GM19372 (cell line): Measurements from ENCODE around the gene IDH3G.
"Not testable (repeated sequence)": the region's sequence is repeated elsewhere in the genome, so short reads cannot be mapped to it uniquely, and the experiment has no call there.

Experiments
- ATAC-seq: cut with Tn5 transposase; IDR thresholded peaks from one replicate; pipeline ENCODE4 v1.9.1; 2021; ENCODE audit warnings: mild to moderate bottlenecking, low read depth, moderate library complexity; ENCODE audit not compliant: unreplicated experiment

Gene IDH3G

DNA sequence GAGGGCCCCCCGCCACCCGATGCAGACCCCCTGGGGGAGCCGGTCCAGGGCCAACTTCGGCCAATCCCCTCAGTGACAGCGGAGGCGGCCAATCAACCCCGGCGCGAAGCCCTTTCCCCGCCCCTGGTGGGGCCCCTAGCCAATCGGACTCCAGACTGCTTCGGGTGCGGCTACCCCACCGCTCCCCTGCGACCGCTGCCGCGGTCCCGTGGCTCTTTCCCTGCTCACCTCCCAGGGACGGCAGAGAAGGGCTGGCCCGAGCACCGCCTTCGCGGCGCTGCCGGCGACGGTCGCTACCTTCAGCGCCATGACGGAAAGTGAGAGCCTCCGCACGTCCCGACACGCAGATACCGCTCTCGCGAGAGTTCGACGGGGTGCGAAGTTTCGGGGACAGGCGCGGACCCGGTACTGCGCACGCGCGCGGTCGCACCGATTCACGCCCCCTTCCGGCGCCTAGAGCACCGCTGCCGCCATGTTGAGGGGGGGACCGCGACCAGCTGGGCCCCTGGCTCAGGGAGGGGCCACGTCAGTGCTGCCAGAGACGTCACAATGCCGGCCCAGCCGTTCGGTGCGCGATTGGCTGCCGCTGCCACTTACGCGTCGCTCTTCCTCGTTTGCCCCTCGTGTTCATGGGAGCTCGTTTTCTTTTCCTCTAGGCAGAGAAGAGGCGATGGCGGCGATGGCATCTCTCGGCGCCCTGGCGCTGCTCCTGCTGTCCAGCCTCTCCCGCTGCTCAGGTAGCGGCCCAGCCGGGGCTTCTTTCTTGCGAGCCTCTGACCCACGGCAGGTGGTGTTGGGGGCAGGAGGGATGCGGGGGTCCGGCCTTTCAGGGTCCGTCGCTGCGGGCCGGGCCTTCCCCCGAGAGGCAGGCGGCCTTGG is at the start of gene IDH3G, which contains the start of gene SSR4:
TSS of gene IDH3G (minus strand) at position 358 of the 879 bp plus-strand sequence. CDS start at position 309, 49 bp downstream.
TSS of gene SSR4 (plus strand) at position 651 of the 879 bp plus-strand sequence. CDS start at position 671, 20 bp downstream.
- peak; percentile 91 for ATAC-seq

DNA sequence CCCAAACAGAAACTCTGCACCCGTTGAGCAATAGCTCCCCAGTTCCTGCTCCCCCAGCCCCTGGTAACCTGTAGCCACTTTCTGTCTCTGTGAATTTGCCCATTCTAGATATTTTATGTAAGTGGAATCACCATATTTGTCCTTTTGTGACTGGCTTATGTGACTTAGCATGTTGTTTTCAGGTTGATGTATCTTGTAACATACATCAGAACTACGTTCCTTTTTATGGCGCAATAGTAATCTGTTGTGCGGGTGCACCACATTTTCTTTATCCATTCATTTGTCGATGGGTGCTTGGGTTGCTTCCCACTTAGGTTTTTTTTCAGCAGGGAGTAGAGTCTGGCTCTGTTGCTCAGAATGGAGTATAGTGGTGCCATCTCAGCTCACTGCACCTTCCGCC is 42.7 kb upstream of the IDH3G start:
- ATAC-seq = no peak

DNA sequence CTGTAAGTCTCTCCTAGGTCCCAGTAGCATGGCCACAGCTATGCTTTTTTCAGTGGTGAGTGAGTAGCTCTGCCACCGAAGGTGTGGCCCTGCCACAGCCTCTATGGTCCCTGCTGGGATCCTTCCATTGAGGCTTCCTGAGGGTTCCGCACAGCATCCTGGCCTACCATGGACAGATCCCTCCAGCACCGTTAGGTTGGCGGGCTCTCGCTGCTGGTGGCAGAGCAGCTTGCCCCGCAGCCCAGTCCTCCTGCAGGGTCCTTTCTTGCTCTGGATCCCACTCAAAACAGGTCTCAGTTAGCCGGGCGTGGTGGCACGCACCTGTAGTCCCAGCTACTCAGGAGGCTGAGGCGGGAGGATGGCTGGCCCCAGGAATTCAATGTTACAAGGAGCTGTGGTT is 38.6 kb upstream of the IDH3G start:
- ATAC-seq = no peak

DNA sequence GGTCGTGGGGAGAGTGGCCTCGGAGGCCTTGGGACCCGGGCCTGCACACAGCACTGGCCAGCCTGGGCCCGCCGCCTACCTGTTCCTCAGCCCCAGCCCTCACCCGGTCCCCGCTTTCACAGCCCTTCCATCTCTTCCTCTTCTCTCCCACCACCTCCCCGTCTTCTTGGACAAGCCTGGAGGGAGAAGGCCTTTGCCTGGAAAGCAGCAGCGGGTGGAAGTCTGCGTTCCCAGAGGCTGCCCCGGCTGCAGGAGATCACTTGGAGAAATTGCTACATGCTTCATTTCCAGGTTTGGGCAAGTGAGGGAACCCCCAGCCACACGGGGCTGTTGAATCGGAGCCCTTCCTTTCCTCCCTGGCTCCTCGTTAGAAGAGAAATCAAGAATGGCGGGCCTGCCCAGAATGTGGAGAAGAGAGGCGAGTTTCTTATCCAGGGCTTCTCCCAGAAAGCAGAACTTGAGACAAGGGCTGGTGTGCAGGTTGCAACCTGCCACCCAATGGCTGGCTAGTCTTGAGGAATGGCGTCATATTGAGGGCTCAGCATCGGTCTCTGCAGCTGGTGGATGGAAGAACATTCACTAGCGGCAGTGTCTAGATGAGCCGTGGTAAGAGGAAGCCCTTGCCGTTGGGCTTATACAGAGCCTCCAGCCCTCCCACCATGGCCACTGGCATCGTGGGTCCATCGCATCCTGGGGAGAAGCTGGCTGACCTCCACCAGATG is 37.4 kb upstream of the IDH3G start:
- no peak for ATAC-seq

DNA sequence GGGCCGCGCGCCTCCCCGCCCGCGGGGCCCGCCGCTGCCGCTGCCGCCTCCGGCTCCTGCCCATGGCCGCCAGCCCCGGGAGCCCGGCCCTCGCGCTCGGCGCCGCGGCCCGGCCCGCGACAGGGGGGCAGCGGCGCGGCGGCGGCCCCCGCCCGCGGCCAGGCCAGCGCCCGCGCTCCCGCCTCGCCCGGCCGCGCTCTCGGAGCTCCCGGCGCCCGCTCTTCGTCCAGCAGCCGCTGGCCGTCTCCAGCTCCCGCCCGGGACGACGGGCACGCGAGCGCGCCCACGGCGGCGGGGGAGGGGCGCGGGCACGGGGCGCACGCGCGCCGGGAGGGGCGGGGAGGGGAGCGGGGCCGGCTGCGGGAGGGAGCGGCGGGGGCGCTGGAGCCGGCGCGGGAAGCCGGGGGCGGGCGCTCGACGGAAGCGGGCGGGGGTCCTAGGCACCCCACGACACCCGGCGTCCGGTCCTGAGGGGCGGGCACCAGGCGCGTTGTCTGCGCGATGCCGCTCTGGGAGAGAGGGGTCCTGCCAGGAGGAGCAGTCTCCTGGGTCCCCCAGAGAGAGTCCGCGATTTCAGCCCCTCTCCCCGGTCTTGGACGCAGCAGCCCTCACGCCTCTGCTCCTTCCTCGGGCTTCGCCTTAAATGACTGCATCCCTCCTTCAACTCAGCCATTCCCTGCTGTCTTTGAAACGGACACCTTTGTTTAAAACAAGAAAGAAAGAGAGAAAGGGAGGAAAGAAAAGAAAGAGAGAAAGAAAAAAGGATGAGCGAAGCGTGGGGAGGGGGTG is 36.7 kb upstream of the IDH3G start:
- no peak for ATAC-seq

DNA sequence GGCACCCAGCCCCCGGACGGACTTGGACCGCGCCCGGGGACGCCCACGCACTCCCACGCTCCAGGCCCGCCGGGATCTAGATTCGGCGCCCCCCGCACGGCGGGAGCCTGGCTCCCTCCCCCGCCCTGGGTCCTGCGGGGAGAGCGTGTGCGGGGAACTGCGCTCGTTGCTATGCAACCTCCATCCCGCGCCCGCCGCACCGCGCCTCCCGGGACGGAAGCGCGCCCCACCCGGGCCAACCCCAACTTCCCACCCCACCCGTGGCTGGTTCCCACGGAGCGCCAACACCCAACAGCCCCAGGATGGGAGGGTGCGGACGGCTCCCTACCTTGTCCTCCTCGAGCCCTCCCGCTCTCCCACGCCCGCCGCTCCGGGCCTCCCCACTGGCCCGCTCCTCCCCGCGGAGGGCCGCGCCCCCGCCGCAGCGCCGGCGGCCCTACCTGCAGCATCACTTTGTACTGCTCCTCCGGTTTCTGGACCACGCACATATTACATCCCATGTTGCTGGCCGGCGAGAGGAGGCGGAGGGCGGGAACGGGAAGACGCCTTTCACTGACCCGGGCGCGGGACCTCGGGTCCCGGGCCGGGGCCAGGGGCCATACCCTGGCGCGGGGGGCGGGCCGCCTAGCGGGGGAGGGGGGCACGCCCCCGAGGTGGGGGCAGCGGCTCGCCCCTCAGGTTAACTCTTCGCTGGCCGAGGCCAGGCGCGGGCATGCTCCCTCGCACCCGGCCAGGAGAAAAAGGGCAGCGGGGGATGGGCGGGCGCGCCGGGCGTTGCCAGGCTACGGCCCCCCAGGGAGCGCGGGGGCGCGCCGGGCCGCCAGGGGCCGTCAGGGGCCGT is 35.8 kb upstream of the IDH3G start, which contains the start of gene PDZD4:
TSS of gene PDZD4 (minus strand) at position 746 of the 841 bp plus-strand sequence. CDS start at position 500, 246 bp downstream.
- ATAC-seq = no peak

DNA sequence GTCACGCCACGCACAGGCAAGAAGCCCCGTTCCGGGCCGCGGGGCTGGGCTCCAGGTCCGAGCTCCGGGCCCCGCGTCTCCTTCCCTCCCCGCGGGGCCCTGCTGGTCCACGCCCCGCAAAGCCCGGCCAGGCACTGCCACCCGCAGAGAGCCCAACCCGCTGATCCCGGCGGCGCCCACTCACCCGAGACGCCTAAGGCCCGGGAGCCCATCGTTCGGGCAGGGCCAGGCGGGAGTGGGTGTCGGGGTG is 35.3 kb upstream of the IDH3G start:
- ATAC-seq = no peak

DNA sequence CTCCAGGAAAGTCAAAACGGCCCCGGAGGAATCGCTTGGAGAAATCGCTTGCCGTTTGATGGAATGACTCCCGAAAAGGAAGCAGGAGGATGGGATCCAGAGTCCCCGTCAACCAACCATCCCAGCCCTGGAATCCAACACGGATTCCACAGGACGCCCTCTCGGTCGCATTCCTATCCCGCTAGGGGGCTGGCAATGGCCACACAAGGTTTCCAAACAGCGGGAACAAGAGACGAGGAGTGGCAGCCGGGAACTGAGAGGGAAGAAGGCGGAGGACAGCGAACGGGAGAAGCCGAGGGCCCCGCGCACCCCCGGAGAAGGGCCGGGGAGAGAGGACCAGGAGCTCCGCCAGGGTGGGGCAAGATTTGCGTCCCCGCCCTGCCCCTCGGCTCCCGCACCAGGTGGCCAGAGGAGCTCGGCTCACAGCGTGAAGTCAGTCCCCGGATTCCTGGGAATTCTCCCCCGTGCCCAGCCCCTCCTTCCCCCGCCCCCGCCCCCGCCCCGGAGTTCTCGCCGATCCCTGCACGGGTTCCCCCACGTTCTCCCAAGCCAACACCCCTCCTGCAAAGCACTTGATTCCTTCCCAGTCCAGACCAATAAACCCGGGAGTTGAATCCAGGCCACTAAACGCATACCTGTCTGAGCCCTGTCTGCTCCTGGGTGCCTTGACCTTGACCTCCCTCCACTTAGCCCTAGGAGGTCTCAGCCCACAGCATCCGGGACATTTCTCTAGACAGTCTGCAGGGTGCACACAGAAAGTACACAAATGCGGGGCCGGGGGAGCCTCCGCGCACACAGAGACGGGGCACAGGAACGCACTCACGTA is 34.8 kb upstream of the IDH3G start:
- ATAC-seq = no peak

DNA sequence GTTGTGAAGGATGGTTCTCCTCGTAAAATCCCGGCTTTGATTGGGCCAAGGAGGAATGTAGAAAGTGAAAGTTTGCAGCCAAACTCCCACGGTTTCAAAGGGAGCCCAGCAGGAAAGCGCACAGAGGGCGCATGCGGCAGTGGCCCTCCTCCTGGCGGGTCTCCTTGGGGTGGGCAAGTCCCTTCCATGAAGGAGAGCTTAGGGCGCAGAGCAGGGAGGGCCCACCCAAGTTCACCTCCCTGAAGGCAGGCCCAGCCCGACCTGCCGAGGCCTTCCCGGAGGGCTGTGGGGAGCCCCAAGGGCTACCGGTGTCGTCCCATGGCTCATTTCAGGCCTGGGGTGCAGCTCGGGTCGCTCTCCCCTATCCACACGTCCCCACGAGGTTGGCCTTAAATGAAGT is 34.1 kb upstream of the IDH3G start:
- ATAC-seq = no peak

DNA sequence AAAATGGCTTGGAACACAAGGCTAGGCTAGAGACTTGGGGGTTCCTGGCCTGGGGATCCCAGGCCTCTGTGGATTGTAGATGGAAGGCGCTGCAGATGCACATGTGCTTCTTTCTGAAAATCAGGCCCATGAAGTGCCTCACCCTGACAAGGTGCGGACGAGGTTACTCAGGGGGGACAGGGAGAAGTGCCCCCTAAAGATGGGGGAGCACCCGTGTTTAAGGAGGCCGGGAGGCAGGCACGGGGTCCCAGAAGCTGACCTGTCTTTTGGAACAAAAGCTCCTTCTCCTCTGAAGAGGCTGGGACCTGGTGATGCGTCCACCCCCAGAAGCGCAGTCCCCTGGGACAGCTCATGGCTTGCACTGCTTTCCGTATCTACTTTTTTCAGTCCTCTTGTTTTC is 33.7 kb upstream of the IDH3G start:
- no peak for ATAC-seq

DNA sequence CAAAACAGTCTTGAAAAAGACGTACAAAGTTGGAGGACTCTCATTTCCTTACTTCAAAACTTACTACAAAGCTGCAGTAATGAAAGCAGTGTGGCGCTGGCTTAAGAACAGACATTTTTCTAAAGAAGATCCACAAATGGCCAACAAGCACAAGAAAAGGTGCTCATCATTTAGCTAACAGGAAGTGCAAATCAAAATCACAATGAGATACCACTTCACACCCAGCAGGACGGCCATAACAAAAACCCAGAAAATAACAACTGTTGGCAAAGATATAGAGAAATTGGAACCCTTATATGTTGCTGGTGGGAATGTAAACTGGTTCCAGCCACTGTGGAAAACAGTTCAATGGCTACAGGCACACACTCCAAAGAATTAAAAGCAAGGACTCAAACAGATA is 32.8 kb upstream of the IDH3G start:
- no peak for ATAC-seq

DNA sequence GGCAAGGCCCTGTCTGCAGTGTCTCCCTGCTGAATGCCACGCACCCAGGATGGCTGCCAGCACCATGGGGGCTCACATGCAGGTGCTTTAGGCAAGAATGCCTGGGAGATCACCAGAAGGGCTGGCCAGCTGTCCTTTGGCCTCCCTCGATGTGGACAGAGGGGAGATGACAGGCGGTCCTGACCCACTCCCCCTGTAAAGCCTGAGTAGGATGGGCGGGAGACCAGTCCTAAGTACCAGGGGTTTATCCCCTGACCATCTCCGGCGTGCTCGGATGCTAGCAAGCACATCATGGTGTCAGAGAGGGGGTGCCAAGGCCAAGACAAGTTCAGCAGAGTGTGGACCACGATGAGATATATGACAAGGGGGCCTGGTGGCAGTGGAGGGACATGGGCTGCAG is 30.9 kb upstream of the IDH3G start:
- no peak for ATAC-seq

DNA sequence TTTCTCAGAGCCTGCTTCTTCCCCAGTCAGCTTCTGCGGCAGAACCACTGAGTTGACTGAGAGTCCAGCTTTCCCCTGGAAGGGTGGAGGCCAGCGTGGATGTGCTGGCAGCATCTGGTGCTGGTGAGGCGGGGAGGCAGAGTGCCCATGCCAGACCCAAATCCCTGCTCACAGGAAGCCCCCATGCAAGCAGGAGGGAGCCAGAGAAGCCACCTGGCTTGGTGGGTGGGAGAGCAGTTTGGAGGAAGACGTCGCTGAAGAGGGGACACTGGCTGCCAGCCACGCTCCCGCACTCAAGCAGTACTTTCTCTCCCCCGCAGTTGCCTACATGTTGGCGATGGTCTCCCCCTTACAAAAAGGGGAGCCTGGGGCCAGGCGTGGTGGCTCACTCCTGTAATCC is 30.2 kb upstream of the IDH3G start:
- no peak for ATAC-seq

DNA sequence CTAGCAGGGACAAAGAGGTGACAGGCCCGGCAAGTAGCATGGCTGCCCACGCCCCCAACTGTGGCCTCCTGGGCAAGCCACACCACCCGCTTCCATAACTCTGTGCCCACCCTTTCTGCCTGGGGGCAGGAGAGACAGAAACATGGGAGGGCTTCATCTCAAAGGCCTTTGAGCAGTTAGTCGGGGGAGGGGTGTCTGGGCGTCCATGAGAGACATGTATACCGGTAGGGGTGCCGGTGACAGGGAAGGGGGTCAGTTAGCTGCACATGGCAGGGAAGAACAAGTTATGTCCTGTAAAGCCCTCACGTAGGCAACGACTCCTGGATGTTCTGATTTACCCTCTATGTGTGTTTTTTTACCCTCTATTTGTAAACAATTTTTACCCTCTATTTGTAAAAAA is 26.9 kb upstream of the IDH3G start:
- ATAC-seq = no peak

DNA sequence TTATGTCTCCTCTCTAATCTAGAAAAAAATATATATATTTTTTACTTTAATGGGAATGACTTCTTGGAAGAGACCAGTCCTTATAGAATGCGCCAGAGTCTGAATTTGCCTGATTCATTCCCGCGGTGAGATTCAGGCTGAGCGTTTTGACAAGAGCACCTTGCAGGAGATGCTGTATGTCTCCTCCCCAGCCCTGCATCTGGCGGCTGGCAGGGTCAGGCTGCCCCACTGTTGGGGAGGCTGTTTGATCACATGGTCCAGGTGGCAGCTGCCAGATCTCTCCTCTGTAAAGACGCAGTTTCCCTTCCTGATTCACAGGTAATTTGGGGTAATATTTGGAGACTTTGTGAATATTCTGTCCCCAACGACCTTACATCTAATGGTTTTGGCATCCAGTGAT is 26.4 kb upstream of the IDH3G start:
- ATAC-seq = no peak

DNA sequence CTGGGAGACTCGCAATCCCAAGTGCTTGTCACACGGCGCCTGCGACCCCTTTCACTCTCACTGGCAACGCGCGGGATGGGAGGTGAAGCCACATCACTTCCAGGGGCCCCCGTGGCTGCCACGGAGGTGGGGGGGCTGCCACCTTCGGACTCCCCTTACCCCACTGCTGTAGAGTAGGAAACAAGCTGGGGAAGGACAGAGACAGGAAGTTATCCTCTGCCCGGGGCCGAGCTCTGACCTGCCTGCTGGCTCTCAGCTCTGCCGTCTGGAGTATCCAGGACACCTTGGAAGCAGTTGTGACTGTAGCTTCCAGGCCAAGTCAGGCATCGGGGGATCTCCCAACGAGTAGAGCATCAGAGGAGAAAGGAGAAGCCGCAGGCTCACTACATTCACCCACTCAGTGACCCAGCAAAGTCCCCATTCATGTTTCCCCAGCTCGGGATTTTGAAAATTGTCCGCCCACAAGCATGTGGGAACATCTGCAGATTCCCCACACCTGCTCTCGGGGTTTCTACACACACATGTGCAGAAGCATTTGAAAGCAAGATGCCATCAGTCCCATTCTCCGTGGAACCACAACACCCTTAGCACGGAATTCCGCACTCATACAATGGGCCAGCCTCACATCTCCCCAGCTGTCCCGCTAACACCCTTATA is 25.3 kb upstream of the IDH3G start:
- no peak for ATAC-seq

DNA sequence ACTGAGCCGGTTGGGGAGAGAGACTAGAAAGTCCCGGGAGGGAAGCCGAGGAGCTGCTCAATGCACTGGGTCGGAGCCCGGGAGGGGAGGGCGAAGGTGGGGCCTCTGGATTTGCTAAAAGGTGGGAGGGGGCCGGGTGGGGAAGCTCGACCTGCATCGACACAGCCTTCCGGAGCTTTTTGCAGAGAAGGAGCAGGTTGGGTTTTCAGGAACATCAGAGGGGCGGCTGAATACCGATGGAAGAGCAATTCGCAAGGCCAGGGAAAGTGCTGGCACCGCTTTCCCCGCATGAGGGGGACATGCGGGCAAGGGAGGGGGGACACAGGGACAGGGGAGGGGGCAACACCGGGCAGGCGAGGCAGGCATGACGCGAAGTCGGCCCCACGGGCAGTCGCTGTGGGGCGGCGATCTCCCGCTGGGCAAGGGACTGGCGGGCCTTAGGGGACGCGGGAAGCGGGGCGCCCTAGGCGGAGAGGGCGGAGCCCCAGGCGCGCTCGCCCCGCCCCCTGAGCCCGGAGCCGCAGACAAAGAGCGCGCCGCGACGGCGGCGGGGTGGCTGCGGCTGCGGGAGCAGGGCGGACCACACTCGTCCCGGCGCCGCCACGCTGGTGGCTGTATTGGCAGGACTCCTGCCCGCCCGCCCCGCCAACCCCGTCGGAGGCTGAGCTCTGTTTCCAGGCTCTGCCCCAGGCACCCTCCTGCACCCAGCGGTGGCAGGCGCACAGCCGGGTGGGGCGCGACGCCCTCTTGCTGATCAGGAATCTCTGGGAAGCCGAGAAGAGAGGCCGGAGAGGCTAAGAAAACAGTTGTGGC is 24.6 kb upstream of the IDH3G start:
- ATAC-seq = no peak

DNA sequence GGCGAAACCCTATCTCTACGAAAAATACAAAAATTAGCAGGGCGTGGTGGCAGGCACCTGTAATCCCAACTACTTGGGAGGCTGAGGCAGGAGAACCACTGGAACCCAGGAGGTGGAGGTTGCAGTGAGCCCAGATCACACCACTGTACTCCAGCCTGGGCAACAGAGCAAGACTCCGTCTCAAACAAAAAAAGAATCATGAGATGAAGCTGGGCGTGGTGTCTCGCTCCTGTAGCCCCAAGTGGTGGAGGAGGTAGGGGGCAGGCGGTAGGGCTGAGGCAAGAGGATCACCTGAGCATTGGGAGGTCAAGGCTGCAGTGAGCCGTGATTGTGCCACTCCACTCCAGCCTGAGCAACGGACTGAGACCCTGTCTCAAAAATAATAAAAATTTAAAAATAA is 23.9 kb upstream of the IDH3G start:
- ATAC-seq = not testable (repeated sequence)
